NCI-H82 (cell line): ENCODE data around the gene CNTN5.
A peak's percentile ranks its signal among the peaks of the same experiment; 100 is the strongest.

Experiments used
- DNase-seq: peaks from one replicate; lab custom pipeline; 2025; lab: John Stamatoyannopoulos, UW

The CNTN5 gene

GRCh38 chr11:100328626-100329340 lies 1308.0 kb downstream of the CNTN5 start:
- DNase-seq, result peak; percentile 24

GRCh38 chr11:100329352-100329751 lies 1308.6 kb downstream of the CNTN5 start:
- DNase-seq, result no peak

- no peak for DNase-seq
Measured at GRCh38 chr11:100336873-100337272, 1316.1 kb downstream of the CNTN5 start.

- DNase-seq, result no peak
Measured at GRCh38 chr11:100338144-100338840, 1317.5 kb downstream of the CNTN5 start.

- peak; percentile 1 for DNase-seq
Measured at GRCh38 chr11:100340466-100341319, 1319.9 kb downstream of the CNTN5 start.

- DNase-seq, result no peak
Measured at GRCh38 chr11:100353083-100353482, 1332.3 kb downstream of the CNTN5 start.

GRCh38 chr11:100354736-100355135 lies 1334.0 kb downstream of the CNTN5 start:
- DNase-seq, result no peak

GRCh38 chr11:100356035-100356434 lies 1335.3 kb downstream of the CNTN5 start:
- DNase-seq, result no peak

GRCh38 chr11:100359281-100359680 lies 1338.5 kb downstream of the CNTN5 start:
- DNase-seq, result no peak

GRCh38 chr11:100367892-100368291 lies 1347.1 kb downstream of the CNTN5 start:
- DNase-seq, result no peak

- DNase-seq, result no peak
Measured at GRCh38 chr11:100383357-100383865, 1362.7 kb downstream of the CNTN5 start.

- no peak for DNase-seq
Measured at GRCh38 chr11:100396266-100396665, 1375.5 kb downstream of the CNTN5 start.

GRCh38 chr11:100397401-100397800 lies 1376.7 kb downstream of the CNTN5 start:
- no peak for DNase-seq

GRCh38 chr11:100403816-100404215 lies 1383.1 kb downstream of the CNTN5 start:
- DNase-seq, result no peak

GRCh38 chr11:100404907-100405306 lies 1384.2 kb downstream of the CNTN5 start:
- no peak for DNase-seq
